GM23248 (cell line): ENCODE measurements around the gene AHCY. TPM values are rescaled to one million over a fixed set of nuclear protein-coding genes. Genes with fewer than 3 reads are reported as not detected.

Experiments
- DNase-seq: peaks from one replicate; pipeline ENCODE4 v3.0.0-alpha.2; 2015
- H2AFZ ChIP-seq: fragments of 200-600 bp; sonication (generic); 2 replicates; pipeline ENCODE4 v1.6.1; 2016; ENCODE audit warnings: antibody characterized with exemption
- H3F3A ChIP-seq: fragments of 200-600 bp; sonication (generic); 2 replicates; pipeline ENCODE4 v1.6.1; 2016; ENCODE audit warnings: mild to moderate bottlenecking, antibody characterized with exemption, mixed run types; ENCODE audit not compliant: insufficient read depth
- H3K27ac ChIP-seq: fragments of 200-600 bp; sonication (generic); 2 replicates; pipeline ENCODE4 v1.5.1; 2016; ENCODE audit warnings: mild to moderate bottlenecking
- H3K27me3 ChIP-seq: fragments of 200-600 bp; sonication (generic); replicated peaks from 2 replicates; pipeline ENCODE4 v1.6.1; 2016; ENCODE audit warnings: mild to moderate bottlenecking; ENCODE audit not compliant: insufficient read depth
- H3K36me3 ChIP-seq: fragments of 200-600 bp; sonication (generic); 2 replicates; pipeline ENCODE4 v1.6.1; 2016; ENCODE audit warnings: low read depth, mild to moderate bottlenecking
- H3K4me1 ChIP-seq: fragments of 200-600 bp; sonication (generic); 2 replicates; pipeline ENCODE4 v1.6.1; 2016; ENCODE audit warnings: mild to moderate bottlenecking; ENCODE audit not compliant: insufficient read depth
- H3K4me2 ChIP-seq: fragments of 200-600 bp; sonication (generic); one replicate; pipeline ENCODE4 v1.6.1; 2016; ENCODE audit warnings: mild to moderate bottlenecking; ENCODE audit not compliant: unreplicated experiment
- H3K4me3 ChIP-seq: fragments of 200-600 bp; sonication (generic); 2 replicates; pipeline ENCODE4 v1.5.1; 2016; ENCODE audit warnings: mild to moderate bottlenecking
- H3K79me2 ChIP-seq: fragments of 200-600 bp; sonication (generic); 2 replicates; pipeline ENCODE4 v1.6.1; 2016; ENCODE audit warnings: mild to moderate bottlenecking; ENCODE audit not compliant: insufficient read depth
- H3K9ac ChIP-seq: fragments of 200-600 bp; sonication (generic); 2 replicates; pipeline ENCODE4 v1.6.1; 2016; ENCODE audit warnings: mild to moderate bottlenecking
- H3K9me2 ChIP-seq: fragments of 200-600 bp; sonication (generic); 2 replicates; pipeline ENCODE4 v1.6.1; 2016; ENCODE audit warnings: mixed run types, mild to moderate bottlenecking, moderate library complexity; ENCODE audit not compliant: insufficient read depth
- H3K9me3 ChIP-seq: fragments of 200-600 bp; sonication (generic); one replicate; pipeline ENCODE4 v1.6.1; 2017; ENCODE audit warnings: low read depth
- H4K20me1 ChIP-seq: fragments of 200-600 bp; sonication (generic); 2 replicates; pipeline ENCODE4 v1.6.0; 2016; ENCODE audit not compliant: insufficient read depth
- EZH2 ChIP-seq: fragments of 200-600 bp; sonication (generic); IDR thresholded peaks from 2 replicates; pipeline ENCODE4 v1.6.1; 2018; ENCODE audit warnings: antibody characterized with exemption, mild to moderate bottlenecking; ENCODE audit not compliant: insufficient read depth, poor library complexity, severe bottlenecking
- EZH2phosphoT487 ChIP-seq: fragments of 200-600 bp; sonication (generic); IDR thresholded peaks from 2 replicates; pipeline ENCODE4 v1.6.1; 2018; ENCODE audit warnings: antibody characterized with exemption, moderate library complexity, mild to moderate bottlenecking, low read depth; ENCODE audit not compliant: insufficient read depth
- WGBS, 2 experiments: methylation state at CpG; one replicate each; pipeline ENCODE4 v1.1.6; 2015 to 2017; ENCODE audit warnings: low lambda C conversion rate in 2 of 2, low coverage in 1 of 2; ENCODE audit errors: missing lambda C conversion rate in 2 of 2; 5-methylcytosine and 5-hydroxymethylcytosine counted together
- in situ Hi-C: fragments of 300-500 bp; cut with MboI; formaldehyde crosslinking; loops from 2 replicates; pipeline ENCODE4 v1.15.0; 2020
- polyA plus RNA-seq: library from polyadenylated mRNA; unstranded; fragments of >200 nt; fragmentation: Nextera tagmentation; extraction: Ambion mirVana; gene quantifications from 2 replicates; pipeline ENCODE4 v1.2.1, GENCODE V29; 2016
- total RNA-seq: library from RNA; depleted of rRNA; stranded (reverse); fragments of >200 nt; shearing (Covaris generic); gene quantifications from 2 replicates; pipeline ENCODE4 v1.2.3, GENCODE V29; 2014

The AHCY gene
- total and polyA plus RNA-seq, 2 experiments from 2014 or later, result 53.7 to 115 TPM

DNA sequence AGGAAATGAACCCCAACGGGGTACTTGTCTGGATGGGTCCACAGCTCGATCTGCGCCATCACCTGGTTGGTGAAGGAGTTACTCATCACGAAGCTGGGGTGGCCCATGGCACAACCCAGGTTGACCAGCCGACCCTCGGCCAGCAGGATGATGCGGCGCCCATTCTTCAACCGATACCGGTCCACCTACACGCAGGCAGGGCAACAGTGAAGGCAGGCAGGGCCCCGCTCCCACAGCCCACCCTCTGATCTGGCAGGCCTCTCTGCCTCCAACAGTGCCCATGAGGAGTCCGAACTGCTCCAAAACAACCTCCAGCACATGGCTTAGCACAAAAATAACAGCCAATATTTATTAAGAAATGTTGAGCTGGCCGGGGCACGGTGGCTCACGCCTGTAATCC is 17.7 kb downstream of the AHCY start:
- in situ Hi-C loops, result no loop called here
- TF ChIP-seq EZH2phosphoT487 (no peak), EZH2 (no peak)

GRCh38 chr20:34283844-34284243 is 19.3 kb downstream of the AHCY start:
- Histone ChIP-seq H4K20me1 (no peaks in the 10 kb centered on the region), H3K79me2 (no peaks in the 10 kb centered on the region), H3K4me1 (no peaks in the 10 kb centered on the region), H3K36me3 (peaks cover 3% of the 10 kb centered on the region; the same call in 1 of the 2 replicates), H3K9me2 (no peaks in the 10 kb centered on the region), H3K9me3 (no peaks in the 10 kb centered on the region), H3K27ac (no peak overlapping the region), H3K27me3 (no peaks in the 10 kb centered on the region), H3F3A (no peaks in the 10 kb centered on the region), H2AFZ (no peak overlapping the region), H3K4me3 (no peak overlapping the region), H3K4me2 (no peak overlapping the region), H3K9ac (no peak overlapping the region)
- WGBS, 2 experiments, result 100% methylated on average over 1 of the region's 1 CpG
- no peak for TF ChIP-seq EZH2
- no peak for TF ChIP-seq EZH2phosphoT487
- no peak for DNase-seq
- in situ Hi-C loops, result no loop called here

More for the DNA sequence above, 17.7 kb downstream of the AHCY start:
- WGBS, 2 experiments, result 95 to 99% methylated on average over 11 to 16 of the region's 16 CpGs
- no peak overlapping the region for H3K9ac ChIP-seq
- H2AFZ ChIP-seq, result no peak overlapping the region
- H3K9me2 ChIP-seq, result no peaks in the 10 kb centered on the region
- H3K27ac ChIP-seq, result no peak overlapping the region
- H3K79me2 ChIP-seq, result no peaks in the 10 kb centered on the region
- no peaks in the 10 kb centered on the region for H3F3A ChIP-seq
- H3K27me3 ChIP-seq, result no peaks in the 10 kb centered on the region
- no peak overlapping the region for H3K4me2 ChIP-seq
- DNase-seq, result no peak
- no peaks in the 10 kb centered on the region for H3K9me3 ChIP-seq
- H3K4me3 ChIP-seq, result no peak overlapping the region
- no peaks in the 10 kb centered on the region for H4K20me1 ChIP-seq
- no peaks in the 10 kb centered on the region for H3K4me1 ChIP-seq
- H3K36me3 ChIP-seq, result peaks cover 3% of the 10 kb centered on the region; the same call in 1 of the 2 replicates

DNA sequence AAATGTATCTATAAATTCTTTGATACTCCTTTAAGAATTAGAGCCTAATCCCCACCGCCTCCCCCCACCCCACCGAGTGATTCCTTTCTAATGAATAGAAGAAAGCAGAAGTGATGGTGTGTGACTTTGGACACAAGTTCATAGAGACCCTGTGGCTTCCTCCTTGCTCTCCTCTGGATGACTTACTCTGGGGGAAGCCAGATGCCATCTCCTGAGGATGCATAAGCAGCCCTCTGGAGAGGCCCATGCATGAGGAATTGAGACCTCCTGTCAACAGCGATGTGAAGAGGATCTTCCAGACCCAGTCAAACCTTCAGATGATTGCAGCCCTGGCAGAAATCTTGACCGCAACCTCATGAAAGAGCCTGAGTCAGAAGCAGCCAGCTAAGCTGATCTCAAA is 21.1 kb downstream of the AHCY start:
- no peak overlapping the region for H2AFZ ChIP-seq
- no peaks in the 10 kb centered on the region for H3F3A ChIP-seq
- no peaks in the 10 kb centered on the region for H3K9me2 ChIP-seq
- no peak overlapping the region for H3K9ac ChIP-seq
- WGBS, 2 experiments, result 77 to 78% methylated on average over 4 of the region's 4 CpGs
- no peak for DNase-seq
- H3K4me1 ChIP-seq, result no peaks in the 10 kb centered on the region
- H3K27me3 ChIP-seq, result no peaks in the 10 kb centered on the region
- H4K20me1 ChIP-seq, result no peaks in the 10 kb centered on the region
- H3K9me3 ChIP-seq, result no peaks in the 10 kb centered on the region
- no peaks in the 10 kb centered on the region for H3K79me2 ChIP-seq
- in situ Hi-C loops, result no loop called here
- no peak overlapping the region for H3K4me3 ChIP-seq
- no peak for TF ChIP-seq EZH2phosphoT487
- TF ChIP-seq EZH2, result no peak
- H3K36me3 ChIP-seq, result peaks cover 3% of the 10 kb centered on the region; the same call in 1 of the 2 replicates
- no peak overlapping the region for H3K4me2 ChIP-seq
- no peak overlapping the region for H3K27ac ChIP-seq

DNA sequence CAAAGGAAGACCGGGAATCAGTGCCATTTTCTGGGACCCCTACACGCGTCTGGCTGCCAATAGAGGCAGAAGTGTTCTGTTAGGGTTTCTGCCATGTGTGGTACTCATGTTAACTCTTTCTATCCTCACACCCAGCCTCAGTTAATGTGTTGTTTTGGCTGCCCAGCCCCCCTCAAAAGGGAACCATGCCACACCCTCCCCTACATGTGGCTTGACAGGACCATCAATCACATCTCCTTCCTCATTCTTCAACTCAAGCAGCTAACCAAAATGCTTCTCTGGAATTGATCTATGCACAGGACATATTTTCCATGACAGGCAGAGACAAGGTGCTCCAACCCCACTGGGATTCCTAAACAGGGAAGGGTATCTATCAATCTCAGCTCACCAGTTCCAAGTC is 22.0 kb downstream of the AHCY start:
- WGBS, 2 experiments, result 77 to 82% methylated on average over 3 of the region's 3 CpGs
- H3K36me3 ChIP-seq, result peaks cover 3% of the 10 kb centered on the region; the same call in 1 of the 2 replicates

DNA sequence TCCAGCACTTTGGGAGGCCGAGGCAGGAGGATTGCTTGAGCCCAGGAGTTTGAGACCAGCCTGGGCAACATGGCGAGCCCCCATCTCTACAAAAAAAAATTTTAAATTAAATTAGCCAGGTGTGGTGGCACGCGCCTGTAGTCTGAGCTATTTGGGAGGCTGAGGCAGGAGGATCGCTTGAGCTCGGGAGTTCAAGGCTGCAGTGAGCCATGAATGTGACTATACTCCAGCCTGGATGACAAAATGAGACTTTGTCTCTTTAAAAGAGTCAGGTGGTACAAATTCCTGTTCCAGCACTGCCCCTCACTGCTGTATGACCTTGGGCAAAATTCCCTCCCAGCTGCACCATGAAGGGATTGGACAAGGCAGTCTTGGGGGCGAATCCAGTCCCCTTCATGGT is 28.5 kb downstream of the AHCY start:
- Histone ChIP-seq H3K4me1 (peaks cover 22% of the 10 kb centered on the region), H3K79me2 (no peaks in the 10 kb centered on the region), H3K4me3 (no peak overlapping the region), H3F3A (peaks cover 28% of the 10 kb centered on the region), H3K9me2 (no peaks in the 10 kb centered on the region), H3K27me3 (no peaks in the 10 kb centered on the region), H3K4me2 (no peak overlapping the region), H2AFZ (no peak overlapping the region), H3K36me3 (no peaks in the 10 kb centered on the region), H3K9me3 (no peaks in the 10 kb centered on the region), H4K20me1 (no peaks in the 10 kb centered on the region), H3K9ac (no peak overlapping the region), H3K27ac (no peak overlapping the region)
- TF ChIP-seq EZH2phosphoT487 (no peak), EZH2 (no peak)
- no peak for DNase-seq
- 96% methylated on average over 7 of the region's 7 CpGs for WGBS, 2 experiments
- in situ Hi-C loops, result no loop called here

More for the DNA sequence above, 22.0 kb downstream of the AHCY start:
- Histone ChIP-seq H3F3A (no peaks in the 10 kb centered on the region), H3K9me2 (no peaks in the 10 kb centered on the region), H2AFZ (no peak overlapping the region), H3K4me2 (no peak overlapping the region), H3K9me3 (no peaks in the 10 kb centered on the region), H3K4me1 (no peaks in the 10 kb centered on the region), H4K20me1 (no peaks in the 10 kb centered on the region), H3K27ac (no peak overlapping the region), H3K27me3 (no peaks in the 10 kb centered on the region), H3K9ac (no peak overlapping the region), H3K4me3 (no peak overlapping the region), H3K79me2 (no peaks in the 10 kb centered on the region)
- no peak for TF ChIP-seq EZH2
- no peak for TF ChIP-seq EZH2phosphoT487
- in situ Hi-C loops, result no loop called here
- DNase-seq, result no peak
